ENCODE data around the gene R3HDML.
"Not testable (repeated sequence)": the region's sequence is repeated elsewhere in the genome, so short reads cannot be mapped to it uniquely, and the experiment has no call there.

R3HDML gene

GRCh38 chr20:44343162-44343675 lies 6.4 kb downstream of the R3HDML start:
- Histone ChIP-seq H3K9me2 (ENCODE audit: low read depth, low read length) (no peaks in the 10 kb centered on the region), H3K9me3 (ENCODE audit: low read length) (no peaks in the 10 kb centered on the region), H3K4me1 (ENCODE audit: insufficient read depth, low read length, severe bottlenecking) (no peaks in the 10 kb centered on the region), H3K4me3 (ENCODE audit: low read depth, low read length, poor library complexity, severe bottlenecking) (no peak overlapping the region), H3K9ac (ENCODE audit: low read length) (no peak overlapping the region), H3K36me3 (ENCODE audit: insufficient read depth, low read length) (no peaks in the 10 kb centered on the region), H2AFZ (ENCODE audit: low read length) (no peak overlapping the region), H3K79me2 (ENCODE audit: insufficient read depth, low read length) (no peaks in the 10 kb centered on the region), H3K27ac (ENCODE audit: low read depth, low read length, poor library complexity, severe bottlenecking) (no peak overlapping the region), H3F3A (ENCODE audit: insufficient read depth, low read length) (no peaks in the 10 kb centered on the region), H3K27me3 (ENCODE audit: insufficient read depth, low read length) (no peaks in the 10 kb centered on the region; the same call in 1 of the 2 replicates), H4K20me1 (ENCODE audit: insufficient read depth, low read length) (no peaks in the 10 kb centered on the region), H3K4me2 (ENCODE audit: low read length) (no peak overlapping the region)
- TF ChIP-seq, protein P1, sequence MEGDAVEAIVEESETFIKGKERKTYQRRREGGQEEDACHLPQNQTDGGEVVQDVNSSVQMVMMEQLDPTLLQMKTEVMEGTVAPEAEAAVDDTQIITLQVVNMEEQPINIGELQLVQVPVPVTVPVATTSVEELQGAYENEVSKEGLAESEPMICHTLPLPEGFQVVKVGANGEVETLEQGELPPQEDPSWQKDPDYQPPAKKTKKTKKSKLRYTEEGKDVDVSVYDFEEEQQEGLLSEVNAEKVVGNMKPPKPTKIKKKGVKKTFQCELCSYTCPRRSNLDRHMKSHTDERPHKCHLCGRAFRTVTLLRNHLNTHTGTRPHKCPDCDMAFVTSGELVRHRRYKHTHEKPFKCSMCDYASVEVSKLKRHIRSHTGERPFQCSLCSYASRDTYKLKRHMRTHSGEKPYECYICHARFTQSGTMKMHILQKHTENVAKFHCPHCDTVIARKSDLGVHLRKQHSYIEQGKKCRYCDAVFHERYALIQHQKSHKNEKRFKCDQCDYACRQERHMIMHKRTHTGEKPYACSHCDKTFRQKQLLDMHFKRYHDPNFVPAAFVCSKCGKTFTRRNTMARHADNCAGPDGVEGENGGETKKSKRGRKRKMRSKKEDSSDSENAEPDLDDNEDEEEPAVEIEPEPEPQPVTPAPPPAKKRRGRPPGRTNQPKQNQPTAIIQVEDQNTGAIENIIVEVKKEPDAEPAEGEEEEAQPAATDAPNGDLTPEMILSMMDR (IDR thresholded peaks at IDR 0.05; ENCODE audit: low read length), result no peak
- TF ChIP-seq EZH2 (IDR thresholded peaks at IDR 0.05; ENCODE audit: borderline replicate concordance, low read length), result no peak

DNA sequence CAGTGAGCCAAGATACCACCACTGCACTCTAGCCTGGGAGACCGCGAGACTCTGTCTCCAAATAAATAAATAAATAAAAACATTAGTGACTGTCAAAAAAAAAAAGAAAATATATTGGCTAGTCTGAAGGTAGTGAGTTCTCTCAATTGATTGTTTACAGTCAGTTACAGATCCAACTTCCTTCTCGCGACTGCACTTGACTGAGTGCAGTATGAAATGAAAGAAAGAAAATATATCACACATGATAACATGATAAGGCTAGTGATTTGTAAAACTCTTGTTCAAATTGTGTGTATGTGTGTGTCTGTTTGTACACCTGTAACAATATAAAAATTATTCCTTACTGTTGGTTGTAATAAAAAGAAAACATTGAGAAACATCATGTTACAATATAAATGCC lies 7.9 kb downstream of the R3HDML start:
- no peaks in the 10 kb centered on the region for H3F3A ChIP-seq (ENCODE audit: insufficient read depth, low read length)
- H3K4me1 ChIP-seq (ENCODE audit: insufficient read depth, low read length, severe bottlenecking), result no peaks in the 10 kb centered on the region
- no peak overlapping the region for H2AFZ ChIP-seq (ENCODE audit: low read length)
- H3K9me2 ChIP-seq (ENCODE audit: low read depth, low read length), result no peaks in the 10 kb centered on the region
- H4K20me1 ChIP-seq (ENCODE audit: insufficient read depth, low read length), result no peaks in the 10 kb centered on the region
- H3K4me3 ChIP-seq (ENCODE audit: low read depth, low read length, poor library complexity, severe bottlenecking), result no peak overlapping the region
- H3K79me2 ChIP-seq (ENCODE audit: insufficient read depth, low read length), result no peaks in the 10 kb centered on the region
- H3K27ac ChIP-seq (ENCODE audit: low read depth, low read length, poor library complexity, severe bottlenecking), result no peak overlapping the region
- H3K9me3 ChIP-seq (ENCODE audit: low read length), result no peaks in the 10 kb centered on the region
- TF ChIP-seq EZH2 (IDR thresholded peaks at IDR 0.05; ENCODE audit: borderline replicate concordance, low read length), result no peak
- TF ChIP-seq, protein P1 (IDR thresholded peaks at IDR 0.05; ENCODE audit: low read length), result no peak
- no peak overlapping the region for H3K9ac ChIP-seq (ENCODE audit: low read length)
- no peaks in the 10 kb centered on the region for H3K36me3 ChIP-seq (ENCODE audit: insufficient read depth, low read length)
- no peak overlapping the region for H3K4me2 ChIP-seq (ENCODE audit: low read length)
- no peaks in the 10 kb centered on the region; the same call in 1 of the 2 replicates for H3K27me3 ChIP-seq (ENCODE audit: insufficient read depth, low read length)

DNA sequence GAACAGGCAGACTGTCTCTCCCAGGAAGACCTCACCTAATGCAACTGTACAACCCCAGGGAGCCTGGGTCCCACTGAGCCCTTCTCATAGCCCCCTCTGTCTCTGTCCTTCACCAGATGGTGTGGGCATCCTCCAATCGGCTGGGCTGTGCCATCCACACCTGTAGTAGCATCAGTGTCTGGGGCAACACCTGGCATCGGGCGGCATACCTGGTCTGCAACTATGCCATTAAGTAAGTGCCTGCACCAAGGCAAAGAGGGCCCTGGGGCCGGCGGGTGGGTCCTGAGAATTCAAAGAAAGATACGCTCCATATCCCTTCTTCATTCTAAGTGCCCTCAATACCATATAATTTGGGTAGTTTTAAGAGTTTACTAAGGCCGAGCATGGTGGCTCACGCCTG lies 8.3 kb downstream of the R3HDML start:
- H2AFZ ChIP-seq (ENCODE audit: low read length), result no peak overlapping the region
- no peaks in the 10 kb centered on the region for H3F3A ChIP-seq (ENCODE audit: insufficient read depth, low read length)
- H3K4me1 ChIP-seq (ENCODE audit: insufficient read depth, low read length, severe bottlenecking), result no peaks in the 10 kb centered on the region

DNA sequence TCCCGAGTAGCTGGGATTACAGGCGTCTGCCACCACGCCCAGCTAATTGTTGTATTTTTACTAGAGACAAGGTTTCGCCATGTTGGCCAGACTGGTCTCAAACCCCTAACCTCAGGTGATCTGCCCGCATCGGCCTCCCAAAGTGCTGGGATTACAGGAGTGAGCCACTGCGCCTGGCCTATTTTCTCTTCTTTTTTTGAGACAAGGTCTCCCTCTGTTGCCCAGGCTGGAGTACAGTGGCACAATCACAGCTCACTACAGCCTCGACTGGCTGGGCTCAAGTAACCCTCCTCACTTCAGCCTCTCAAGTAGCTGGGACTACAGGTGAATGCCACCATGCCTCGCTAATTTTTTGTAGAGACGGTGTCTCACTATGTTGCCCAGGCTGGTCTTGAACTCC lies 9.1 kb downstream of the R3HDML start:
- not testable (repeated sequence) for H3K9me2 ChIP-seq (ENCODE audit: low read depth, low read length); H3K4me1 ChIP-seq (ENCODE audit: insufficient read depth, low read length, severe bottlenecking)

More for the DNA sequence above, 8.3 kb downstream of the R3HDML start:
- Histone ChIP-seq H4K20me1 (ENCODE audit: insufficient read depth, low read length) (no peaks in the 10 kb centered on the region), H3K4me3 (ENCODE audit: low read depth, low read length, poor library complexity, severe bottlenecking) (no peak overlapping the region), H3K9me2 (ENCODE audit: low read depth, low read length) (no peaks in the 10 kb centered on the region), H3K27me3 (ENCODE audit: insufficient read depth, low read length) (no peaks in the 10 kb centered on the region; the same call in 1 of the 2 replicates), H3K36me3 (ENCODE audit: insufficient read depth, low read length) (no peaks in the 10 kb centered on the region), H3K4me2 (ENCODE audit: low read length) (no peak overlapping the region), H3K27ac (ENCODE audit: low read depth, low read length, poor library complexity, severe bottlenecking) (no peak overlapping the region), H3K79me2 (ENCODE audit: insufficient read depth, low read length) (no peaks in the 10 kb centered on the region), H3K9ac (ENCODE audit: low read length) (no peak overlapping the region), H3K9me3 (ENCODE audit: low read length) (no peaks in the 10 kb centered on the region)
- no peak for TF ChIP-seq EZH2 (IDR thresholded peaks at IDR 0.05; ENCODE audit: borderline replicate concordance, low read length)
- TF ChIP-seq, protein P1 (IDR thresholded peaks at IDR 0.05; ENCODE audit: low read length), result no peak

More for the DNA sequence above, 9.1 kb downstream of the R3HDML start:
- H2AFZ ChIP-seq (ENCODE audit: low read length); H3K9ac ChIP-seq (ENCODE audit: low read length); H3F3A ChIP-seq (ENCODE audit: insufficient read depth, low read length); H4K20me1 ChIP-seq (ENCODE audit: insufficient read depth, low read length); H3K36me3 ChIP-seq (ENCODE audit: insufficient read depth, low read length); H3K4me2 ChIP-seq (ENCODE audit: low read length); H3K9me3 ChIP-seq (ENCODE audit: low read length); H3K27ac ChIP-seq (ENCODE audit: low read depth, low read length, poor library complexity, severe bottlenecking); H3K4me3 ChIP-seq (ENCODE audit: low read depth, low read length, poor library complexity, severe bottlenecking); H3K79me2 ChIP-seq (ENCODE audit: insufficient read depth, low read length); H3K27me3 ChIP-seq (ENCODE audit: insufficient read depth, low read length): not testable (repeated sequence)
